SH-SY5Y (cell line): Measurements from ENCODE around the gene CNTN6.
A peak's percentile ranks its signal among the peaks of the same experiment; 100 is the strongest.

Experiments
- GATA2 ChIP-seq: IDR thresholded peaks from 2 replicates; pipeline ENCODE4 v1.6.1; 2011; ENCODE audit warnings: mild to moderate bottlenecking, low read depth, low read length
- GATA3 ChIP-seq: IDR thresholded peaks from 2 replicates; pipeline ENCODE4 v1.6.1; 2011; ENCODE audit warnings: low read depth, mild to moderate bottlenecking, low read length, moderate library complexity

DNA sequence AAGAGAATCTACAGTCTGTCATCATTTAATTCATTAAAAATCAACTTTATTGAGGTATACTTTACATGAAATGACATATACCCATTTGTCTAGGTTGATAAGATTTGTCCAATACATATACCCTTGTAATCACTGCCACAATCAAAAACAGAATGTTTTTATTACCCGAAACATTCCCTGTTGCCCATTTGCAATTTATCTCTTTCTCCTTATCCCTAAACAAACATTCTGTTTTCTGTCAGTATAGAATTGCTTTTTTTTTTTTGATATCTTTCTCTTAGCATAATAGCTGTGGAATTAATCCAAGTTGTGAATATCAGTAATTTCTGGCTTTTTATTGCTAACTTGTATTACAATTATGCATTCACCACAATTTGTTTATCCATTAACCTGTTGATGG, 4.3 kb upstream of the CNTN6 start:
- TF ChIP-seq GATA2 = no peak
- 0 out of 2 replicates have a peak, but pooled peaks have one; percentile 28 for TF ChIP-seq GATA3
